DOHH2 (cell line): ENCODE results near the gene CDT1.

Experiments
- H3F3A ChIP-seq: fragments of 200-600 bp; sonication (generic), shearing (Covaris generic); 2 replicates; pipeline ENCODE4 v1.6.0; 2016; ENCODE audit warnings: antibody characterized with exemption, mild to moderate bottlenecking; ENCODE audit not compliant: control insufficient read depth, insufficient read depth
- H3K27ac ChIP-seq: fragments of 200-600 bp; sonication (generic); 2 replicates; pipeline ENCODE4 v1.5.1; 2014; ENCODE audit warnings: low read depth, mild to moderate bottlenecking, low read length, moderate library complexity
- H3K27me3 ChIP-seq: fragments of 200-600 bp; sonication (generic); 2 replicates; pipeline ENCODE4 v1.6.1; 2014; ENCODE audit warnings: mild to moderate bottlenecking, low read length, mixed read lengths; ENCODE audit not compliant: control insufficient read depth
- H3K36me3 ChIP-seq: fragments of 200-600 bp; sonication (generic); 2 replicates; pipeline ENCODE4 v1.6.1; 2014; ENCODE audit warnings: mild to moderate bottlenecking, low read length, moderate library complexity, mixed read lengths; ENCODE audit not compliant: control insufficient read depth
- H3K4me1 ChIP-seq: fragments of 200-600 bp; sonication (generic); 2 replicates; pipeline ENCODE4 v1.6.1; 2014; ENCODE audit warnings: mild to moderate bottlenecking, low read length, mixed read lengths; ENCODE audit not compliant: control insufficient read depth
- H3K4me2 ChIP-seq: fragments of 200-600 bp; sonication (generic); 2 replicates; pipeline ENCODE4 v1.6.0; 2014; ENCODE audit warnings: mild to moderate bottlenecking, low read length, moderate library complexity
- H3K4me3 ChIP-seq: fragments of 200-600 bp; sonication (generic); 2 replicates; pipeline ENCODE4 v1.5.1; 2014; ENCODE audit warnings: mild to moderate bottlenecking, low read length, mixed read lengths
- H3K79me2 ChIP-seq: fragments of 200-600 bp; sonication (generic); 2 replicates; pipeline ENCODE4 v1.6.1; 2014; ENCODE audit warnings: mild to moderate bottlenecking, low read length, mixed read lengths; ENCODE audit not compliant: control insufficient read depth
- H3K9me2 ChIP-seq: fragments of 200-600 bp; sonication (generic); replicated peaks from 2 replicates; pipeline ENCODE4 v1.6.1; 2014; ENCODE audit warnings: mild to moderate bottlenecking, low read length, mixed read lengths; ENCODE audit not compliant: control insufficient read depth
- H3K9me3 ChIP-seq: fragments of 200-600 bp; sonication (generic); 2 replicates; pipeline ENCODE4 v1.6.1; 2014; ENCODE audit warnings: antibody characterized with exemption, low read length, mixed read lengths; ENCODE audit not compliant: control insufficient read depth, insufficient read depth
- H4K20me1 ChIP-seq: fragments of 200-600 bp; sonication (generic); 2 replicates; pipeline ENCODE4 v1.6.0; 2014; ENCODE audit warnings: low read depth, mild to moderate bottlenecking, antibody characterized with exemption, low read length, moderate library complexity; ENCODE audit not compliant: control insufficient read depth, insufficient read depth
- CTCF ChIP-seq: fragments of 200-600 bp; sonication (generic); IDR thresholded peaks from one replicate; pipeline ENCODE4 v1.5.1; 2014; ENCODE audit warnings: antibody characterized with exemption, mild to moderate bottlenecking, low read depth, low read length; ENCODE audit not compliant: poor library complexity, severe bottlenecking
- EZH2phosphoT487 ChIP-seq: fragments of 200-600 bp; sonication (generic); IDR thresholded peaks from 2 replicates; pipeline ENCODE4 v1.6.1; 2017; ENCODE audit warnings: borderline replicate concordance, mild to moderate bottlenecking, antibody characterized with exemption, low read length, moderate library complexity, mixed read lengths

CDT1 gene

GRCh38 chr16:88842308-88842756 is 38.7 kb downstream of the CDT1 start:
- no peaks in the 10 kb centered on the region for H3K4me1 ChIP-seq
- H3F3A ChIP-seq: no peaks in the 10 kb centered on the region
- H3K4me2 ChIP-seq: no peak overlapping the region
- H3K9me3 ChIP-seq: no peaks in the 10 kb centered on the region
- no peaks in the 10 kb centered on the region for H3K27me3 ChIP-seq
- no peak overlapping the region for H3K27ac ChIP-seq
- H3K79me2 ChIP-seq: no peaks in the 10 kb centered on the region
- TF ChIP-seq CTCF (no peak), EZH2phosphoT487 (no peak)
- H3K9me2 ChIP-seq: no peaks in the 10 kb centered on the region
- no peaks in the 10 kb centered on the region for H3K36me3 ChIP-seq
- no peaks in the 10 kb centered on the region for H4K20me1 ChIP-seq
- no peak overlapping the region for H3K4me3 ChIP-seq

GRCh38 chr16:88842806-88843205 is 39.2 kb downstream of the CDT1 start:
- H3K4me3 ChIP-seq: no peak overlapping the region
- no peaks in the 10 kb centered on the region for H3K9me2 ChIP-seq
- TF ChIP-seq CTCF (no peak), EZH2phosphoT487 (no peak)
- no peaks in the 10 kb centered on the region for H3K9me3 ChIP-seq
- no peaks in the 10 kb centered on the region for H3K79me2 ChIP-seq
- H3K27ac ChIP-seq: no peak overlapping the region
- H3K4me2 ChIP-seq: no peak overlapping the region
- H3K36me3 ChIP-seq: no peaks in the 10 kb centered on the region
- H3F3A ChIP-seq: no peaks in the 10 kb centered on the region
- H4K20me1 ChIP-seq: no peaks in the 10 kb centered on the region
- H3K4me1 ChIP-seq: no peaks in the 10 kb centered on the region
- H3K27me3 ChIP-seq: no peaks in the 10 kb centered on the region

- H3K27ac ChIP-seq: no peak overlapping the region
- no peaks in the 10 kb centered on the region for H3K79me2 ChIP-seq
Observed at GRCh38 chr16:88843256-88843655, 39.7 kb downstream of the CDT1 start.

More at GRCh38 chr16:88843256-88843655, 39.7 kb downstream of the CDT1 start:
- no peaks in the 10 kb centered on the region for H3F3A ChIP-seq
- H3K36me3 ChIP-seq: no peaks in the 10 kb centered on the region
- no peaks in the 10 kb centered on the region for H4K20me1 ChIP-seq
- TF ChIP-seq EZH2phosphoT487: no peak
- TF ChIP-seq CTCF: no peak
- H3K4me3 ChIP-seq: no peak overlapping the region
- no peaks in the 10 kb centered on the region for H3K27me3 ChIP-seq
- H3K9me3 ChIP-seq: no peaks in the 10 kb centered on the region
- no peaks in the 10 kb centered on the region for H3K9me2 ChIP-seq
- no peaks in the 10 kb centered on the region for H3K4me1 ChIP-seq
- H3K4me2 ChIP-seq: no peak overlapping the region
